Stimulated activated CD4-positive, alpha-beta T cell treated with anti-CD3 and anti-CD28 coated beads, Interleukin-12 subunit alpha, Interleukin-12 subunit beta, amount 100 ng/mL, for 4 hours (primary cell): ENCODE data around the gene FBXW7.
"Not testable (repeated sequence)": the region's sequence is repeated elsewhere in the genome, so short reads cannot be mapped to it uniquely, and the experiment has no call there.

Experiments used
- DNase-seq: peaks from one replicate; pipeline ENCODE4 v3.0.0-alpha.2; 2020

The FBXW7 gene

DNA sequence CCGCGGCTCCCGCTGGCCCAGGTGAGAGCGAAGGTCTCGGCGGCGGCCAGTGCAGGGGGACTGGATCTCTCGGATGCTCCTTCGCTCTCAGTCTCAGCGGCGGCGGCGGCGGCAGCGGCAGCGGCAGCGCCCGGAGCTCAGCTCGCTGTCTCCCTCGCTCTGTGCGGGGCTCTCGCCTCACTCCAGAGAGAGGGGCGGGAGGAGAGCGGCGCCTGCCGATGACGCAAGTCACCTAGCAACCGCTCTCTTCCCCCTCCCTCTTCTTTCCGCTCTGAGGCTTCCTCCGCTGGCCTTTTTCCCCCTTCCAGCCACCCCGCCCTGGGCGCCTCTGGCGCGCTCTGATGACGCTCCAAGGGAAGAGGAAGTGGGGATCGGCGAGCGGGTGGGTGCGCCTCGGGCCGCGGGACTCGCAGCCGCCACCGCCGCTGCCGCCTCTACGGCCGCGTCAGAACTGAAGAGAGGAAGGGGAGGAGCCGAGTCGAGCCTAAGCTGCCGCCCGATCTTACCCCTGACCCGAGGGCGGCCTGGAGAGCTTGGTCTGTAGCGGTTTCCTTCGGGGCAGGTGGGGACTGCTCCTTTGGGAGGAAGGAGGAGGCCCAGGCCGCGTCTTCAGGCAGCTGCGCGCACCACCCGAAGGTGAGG lies at the start of gene FBXW7:
Gene FBXW7 (minus strand): TSS at position 190 of the 642 bp plus-strand sequence. CDS start 124,289 bp downstream, outside the sequence.
- DNase-seq: peak; percentile 98

DNA sequence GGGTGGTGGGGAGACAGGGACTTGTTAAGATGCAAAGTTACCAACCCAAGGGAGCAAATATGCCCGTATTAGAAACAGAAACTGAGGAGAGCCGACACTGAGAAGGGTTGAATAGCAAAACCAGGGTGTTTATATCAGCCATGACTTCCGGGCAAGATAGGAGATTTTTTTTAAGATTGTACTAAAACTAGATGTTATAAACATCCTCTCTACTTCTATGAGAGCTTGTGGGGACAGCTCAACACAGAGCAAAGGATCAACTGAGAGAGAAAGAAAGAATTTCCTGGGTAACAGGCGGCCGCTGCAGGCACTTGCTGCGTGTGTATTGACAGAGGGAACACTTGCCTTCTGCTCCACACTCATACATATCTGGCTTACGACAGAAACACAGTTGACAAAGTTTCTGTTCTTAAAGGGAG lies 49.1 kb upstream of the FBXW7 start:
- no peak for DNase-seq

DNA sequence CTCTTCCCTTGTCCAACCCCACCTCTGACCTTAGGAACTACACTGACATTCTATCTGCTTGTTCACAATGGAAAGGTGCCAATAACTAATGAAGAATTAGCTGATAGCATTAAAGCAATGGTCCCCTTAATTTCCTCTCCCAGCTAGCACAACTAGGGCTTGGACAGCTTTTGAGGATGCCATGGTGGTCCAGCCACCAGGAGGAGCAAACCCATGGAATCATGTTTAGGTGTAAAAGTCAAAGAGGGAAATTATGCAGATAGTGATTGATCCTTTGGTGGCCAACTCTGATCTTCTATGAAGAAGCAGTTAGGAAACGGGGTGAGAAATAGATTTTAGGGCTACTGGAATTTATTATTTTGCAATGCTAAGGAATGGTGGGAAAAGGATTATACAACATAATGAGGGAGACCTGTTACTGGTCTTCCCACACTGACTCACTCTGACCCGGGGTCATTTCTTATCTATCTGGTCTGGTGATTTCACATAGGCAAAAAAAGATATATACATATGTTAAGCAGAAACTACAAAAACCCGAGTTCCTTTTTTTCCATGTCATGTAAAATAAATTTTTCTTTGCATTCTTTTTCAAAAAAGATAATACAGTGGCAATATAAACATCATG lies 45.8 kb upstream of the FBXW7 start:
- no peak for DNase-seq

- DNase-seq: no peak
Observed at GRCh38 chr4:152579916-152580315, 44.0 kb upstream of the FBXW7 start.

DNA sequence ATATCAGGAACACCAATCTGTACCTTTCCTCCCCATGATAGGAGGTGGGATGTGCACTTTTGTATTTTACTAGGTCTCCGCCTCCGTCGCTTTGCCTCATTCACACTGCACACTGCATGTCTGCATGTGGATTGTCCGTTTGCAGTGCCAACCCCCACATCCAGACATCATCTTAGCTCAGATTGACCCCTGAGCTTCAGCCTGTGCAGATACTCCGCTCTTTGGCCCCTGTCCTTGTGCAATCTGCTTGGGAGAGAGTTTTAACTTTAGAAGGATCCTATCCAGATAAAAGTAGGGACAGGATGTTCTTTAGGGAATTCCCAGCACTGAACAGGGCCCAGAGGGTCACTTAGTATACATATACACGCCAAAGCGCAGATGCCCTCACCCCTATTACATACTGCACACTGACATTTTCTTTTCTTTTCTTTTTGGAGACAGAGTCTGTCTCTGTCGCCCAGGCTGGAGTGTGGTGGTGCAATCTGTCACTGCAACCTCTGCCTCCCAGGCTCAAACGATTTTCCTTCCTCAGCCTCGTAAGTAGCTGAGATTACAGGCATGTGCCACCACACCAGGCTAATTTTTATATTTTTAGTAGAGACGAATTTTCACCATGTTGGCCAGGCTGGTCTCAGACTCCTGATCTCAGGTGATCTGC lies 43.3 kb upstream of the FBXW7 start:
- no peak for DNase-seq

DNA sequence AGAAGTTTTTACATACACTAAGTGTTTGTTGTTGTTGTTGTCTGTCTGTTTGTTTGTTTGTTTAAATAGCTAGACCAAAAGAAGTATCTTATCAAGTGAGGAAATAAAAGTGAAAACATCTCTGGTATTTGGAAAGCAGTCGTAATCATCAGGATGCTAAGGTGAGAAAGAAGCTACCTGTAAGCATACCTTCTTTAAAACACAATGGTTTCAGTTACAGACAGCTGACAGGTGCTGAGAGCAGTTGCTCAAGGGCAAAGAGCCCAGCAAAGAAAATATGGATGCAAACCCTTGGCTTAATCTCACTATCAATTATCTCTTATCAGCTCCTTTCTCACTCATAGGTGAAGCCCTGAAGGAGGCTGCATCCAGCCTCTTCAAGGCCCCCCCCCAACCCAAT lies 42.8 kb upstream of the FBXW7 start:
- no peak for DNase-seq

DNA sequence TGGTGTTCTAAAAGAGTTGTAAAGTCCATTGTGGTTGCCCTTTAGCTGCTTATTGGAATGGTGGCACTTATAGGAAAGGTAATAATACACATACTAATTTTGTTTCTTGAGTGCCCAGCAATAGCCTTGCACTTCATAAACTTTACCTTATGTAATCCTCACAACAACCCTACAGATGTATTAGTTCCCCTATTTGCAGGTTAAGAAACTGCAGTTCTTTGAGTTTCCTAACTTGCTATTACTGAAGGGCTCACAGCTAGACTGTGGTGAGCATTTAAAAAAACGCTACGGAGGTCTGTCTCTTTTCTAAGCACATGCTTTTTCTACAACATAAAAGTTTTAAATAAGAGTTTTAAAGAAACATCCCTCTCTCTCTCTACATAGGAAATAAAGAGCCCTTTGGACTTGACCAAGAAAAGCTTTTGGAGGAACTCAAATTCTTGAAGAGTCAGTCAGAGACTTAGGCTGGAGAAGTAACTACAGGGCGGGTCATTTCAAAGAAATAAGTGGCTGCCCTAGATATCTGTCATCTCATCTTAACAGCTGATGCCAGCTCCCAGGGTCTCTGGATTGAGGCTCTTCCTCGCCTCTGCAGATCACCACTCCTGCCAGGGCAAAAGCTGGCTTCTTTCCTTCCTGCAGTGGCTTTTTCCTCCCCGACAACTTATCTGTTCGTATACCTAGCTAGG lies 42.0 kb upstream of the FBXW7 start:
- no peak for DNase-seq

DNA sequence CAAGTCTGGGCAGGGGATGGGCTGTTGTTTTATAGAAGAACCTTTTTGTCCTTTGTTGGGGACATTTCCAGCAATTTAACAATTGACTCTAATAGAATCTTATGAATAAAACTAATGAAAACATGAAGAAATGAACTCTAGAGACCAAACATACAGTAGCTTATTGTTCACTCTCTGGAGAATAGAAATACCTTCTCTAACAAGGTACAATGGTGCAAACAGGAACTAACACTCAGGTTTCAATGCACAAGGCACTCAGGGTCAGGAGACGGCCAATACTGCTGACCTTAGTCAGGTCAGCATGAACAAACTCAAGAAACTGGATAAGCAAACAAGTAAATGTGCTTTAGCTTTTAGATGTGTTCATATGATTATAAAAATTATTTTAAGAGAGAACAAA lies 39.6 kb upstream of the FBXW7 start:
- no peak for DNase-seq

GRCh38 chr4:152573861-152574260 lies 38.0 kb upstream of the FBXW7 start:
- no peak for DNase-seq

DNA sequence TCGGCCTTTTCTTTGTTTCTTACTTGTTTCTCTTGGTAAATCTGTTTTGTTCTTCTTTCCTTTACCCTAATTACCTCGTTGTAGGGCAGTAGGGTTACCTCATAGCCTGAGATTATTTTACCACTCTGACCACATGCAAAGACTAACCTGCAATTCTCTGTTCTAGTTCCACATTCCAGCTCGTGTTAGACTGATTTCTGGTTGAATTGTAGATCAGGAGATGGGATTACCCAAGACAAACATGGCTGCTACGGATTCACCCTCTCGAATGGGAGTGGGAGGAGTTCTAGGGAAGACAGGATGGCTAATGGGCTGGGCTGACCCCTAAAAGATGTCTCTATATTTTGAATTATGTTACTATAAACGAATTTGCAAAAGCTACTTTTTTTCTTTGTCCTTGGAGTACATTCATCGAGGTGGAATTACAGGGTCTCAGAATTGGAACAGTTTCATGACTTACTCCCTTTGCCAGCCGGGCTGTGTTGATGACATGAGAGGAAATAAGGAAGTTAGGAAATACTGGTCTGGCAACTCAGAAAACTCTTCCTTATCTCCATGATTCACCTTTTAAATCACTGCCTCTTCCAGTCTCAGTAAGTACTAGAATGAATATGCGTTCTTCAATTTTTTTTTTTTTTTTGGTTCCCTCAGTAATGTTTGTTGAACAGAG lies 36.7 kb upstream of the FBXW7 start:
- no peak for DNase-seq

- no peak for DNase-seq
Observed at GRCh38 chr4:152571770-152572169, 35.9 kb upstream of the FBXW7 start.

DNA sequence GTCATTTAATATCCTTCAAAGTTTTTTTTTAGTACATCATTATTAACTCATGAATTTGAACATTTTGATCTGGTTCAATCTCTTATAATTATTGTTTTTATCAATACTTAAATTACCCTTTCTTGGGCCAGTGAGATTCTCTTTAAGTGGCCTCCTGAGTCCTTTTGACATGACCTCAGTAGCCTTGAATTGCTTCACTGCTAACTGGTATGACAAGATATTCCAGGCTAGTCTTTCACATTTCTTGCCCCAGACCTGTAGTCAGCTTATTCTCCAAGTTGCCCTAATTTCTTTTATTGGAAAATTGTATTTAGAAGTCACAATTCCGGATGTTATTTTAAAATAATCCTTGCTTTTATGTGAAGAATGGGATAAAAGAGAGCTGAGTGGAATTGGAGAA lies 35.4 kb upstream of the FBXW7 start:
- no peak for DNase-seq

GRCh38 chr4:152565333-152565732 lies 29.4 kb upstream of the FBXW7 start:
- DNase-seq: no peak

DNA sequence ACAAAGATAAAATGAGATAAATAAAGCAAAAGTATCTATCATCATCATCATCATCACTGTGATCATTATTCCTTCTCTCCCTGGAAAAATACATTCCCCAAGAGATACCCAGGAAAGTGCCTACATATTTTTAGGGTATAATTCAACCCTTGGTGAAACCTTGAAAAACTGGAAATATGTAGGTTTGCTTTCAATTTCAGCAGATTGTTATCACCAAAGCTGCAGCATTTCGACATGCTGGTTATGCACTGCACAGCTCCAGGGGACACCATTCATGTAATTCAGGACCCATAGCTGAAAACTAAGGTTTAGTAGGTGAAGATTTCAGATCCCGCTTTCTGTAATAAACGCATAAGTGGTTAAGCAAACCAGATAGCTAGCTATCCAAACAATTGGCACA lies 28.4 kb upstream of the FBXW7 start:
- no peak for DNase-seq

DNA sequence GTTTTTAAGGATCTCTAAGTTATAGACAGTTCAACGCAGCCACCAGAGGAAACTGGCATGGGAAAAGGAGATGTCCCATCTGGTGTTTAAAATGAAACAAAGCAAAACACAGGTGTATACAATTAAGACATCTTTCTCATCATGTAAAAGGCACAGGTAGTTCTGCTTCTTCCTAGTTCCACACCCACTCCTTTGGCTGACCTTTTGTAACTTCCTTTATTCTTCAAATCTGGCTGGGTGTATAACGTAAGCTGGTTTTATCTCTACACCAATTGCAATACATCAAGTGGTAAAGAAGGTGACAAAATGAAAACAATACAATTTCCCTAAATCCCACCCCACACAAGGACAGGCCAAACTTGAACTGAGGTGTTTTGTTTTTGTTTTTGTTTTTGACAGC lies 27.3 kb upstream of the FBXW7 start:
- DNase-seq: no peak

GRCh38 chr4:152559641-152560040 lies 23.7 kb upstream of the FBXW7 start:
- DNase-seq: no peak

GRCh38 chr4:152558396-152558795 lies 22.5 kb upstream of the FBXW7 start:
- no peak for DNase-seq

GRCh38 chr4:152556834-152557233 lies 20.9 kb upstream of the FBXW7 start:
- no peak for DNase-seq

DNA sequence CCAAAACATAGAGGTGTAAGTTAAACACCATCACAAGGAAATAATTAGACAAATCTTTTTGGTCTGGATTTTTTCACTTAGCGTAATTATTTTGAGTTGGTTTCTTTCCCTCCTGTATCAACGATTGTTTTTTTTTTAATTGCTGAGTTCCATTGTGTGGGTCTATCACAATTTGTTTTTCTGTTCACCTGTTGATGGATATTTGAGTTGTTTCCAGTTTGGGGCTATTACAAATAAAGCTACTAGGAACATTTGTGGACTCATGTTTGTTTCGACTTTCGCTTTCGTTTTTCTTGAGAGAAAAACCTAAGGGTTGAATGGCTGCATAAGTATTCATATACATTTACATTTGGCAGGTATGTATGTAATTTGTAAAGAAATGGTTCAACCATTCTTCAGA lies 20.4 kb upstream of the FBXW7 start:
- DNase-seq: no peak

DNA sequence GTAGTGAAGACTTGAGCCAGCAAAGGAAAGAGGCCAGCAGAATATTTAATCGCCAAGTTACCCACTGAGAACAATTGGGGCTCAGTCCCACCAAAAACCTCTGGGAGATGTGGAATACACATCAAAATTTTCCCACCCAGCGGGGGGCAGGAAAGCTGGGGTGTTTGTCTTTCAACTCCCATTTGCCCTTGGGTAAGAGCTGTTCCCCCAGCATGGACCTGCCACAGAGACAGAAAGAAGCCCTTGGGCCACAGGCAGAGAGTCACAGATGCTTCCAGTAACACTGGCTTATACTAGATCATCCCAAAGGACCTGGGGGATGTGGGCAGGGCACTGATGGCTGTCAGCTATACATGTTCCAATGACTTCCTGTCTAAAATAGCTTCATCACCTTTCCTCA lies 18.9 kb upstream of the FBXW7 start:
- no peak for DNase-seq

DNA sequence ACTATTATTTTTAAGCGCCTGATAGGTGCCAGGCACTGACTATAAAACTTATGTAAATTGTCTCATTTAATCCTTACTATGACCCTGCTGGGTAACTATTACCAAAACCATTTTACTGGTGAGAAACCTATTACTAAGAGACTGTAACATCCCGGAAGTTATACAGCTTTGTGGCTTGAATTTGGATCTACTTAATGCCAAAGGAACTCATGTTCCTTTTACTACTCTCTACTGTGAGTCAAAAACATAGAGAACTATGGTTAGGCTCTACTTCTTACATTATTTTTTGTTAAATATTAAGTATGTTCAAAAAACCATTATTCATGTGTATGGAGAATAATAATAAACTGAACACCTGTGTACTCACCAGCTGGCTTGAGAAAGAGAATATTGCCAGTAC lies 14.8 kb upstream of the FBXW7 start:
- DNase-seq: not testable (repeated sequence)

DNA sequence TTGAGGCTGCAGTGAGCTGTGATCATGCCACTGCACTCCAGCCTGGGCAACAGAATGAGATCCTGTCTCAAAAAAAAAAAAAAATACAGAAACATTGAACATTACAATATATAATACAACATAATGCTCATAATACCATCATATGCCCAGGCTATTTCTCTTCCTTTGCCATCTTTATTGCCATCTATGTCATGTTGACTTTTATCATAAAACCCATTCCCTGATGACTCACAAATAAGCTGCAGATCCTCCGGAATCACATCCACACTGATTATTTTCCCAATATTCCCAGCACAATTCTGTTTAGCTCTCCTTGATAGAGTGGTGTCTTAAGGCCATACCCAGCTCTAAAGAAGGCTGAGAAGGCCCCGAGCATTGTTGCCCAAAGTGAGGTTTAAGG lies 9.2 kb upstream of the FBXW7 start:
- DNase-seq: no peak

DNA sequence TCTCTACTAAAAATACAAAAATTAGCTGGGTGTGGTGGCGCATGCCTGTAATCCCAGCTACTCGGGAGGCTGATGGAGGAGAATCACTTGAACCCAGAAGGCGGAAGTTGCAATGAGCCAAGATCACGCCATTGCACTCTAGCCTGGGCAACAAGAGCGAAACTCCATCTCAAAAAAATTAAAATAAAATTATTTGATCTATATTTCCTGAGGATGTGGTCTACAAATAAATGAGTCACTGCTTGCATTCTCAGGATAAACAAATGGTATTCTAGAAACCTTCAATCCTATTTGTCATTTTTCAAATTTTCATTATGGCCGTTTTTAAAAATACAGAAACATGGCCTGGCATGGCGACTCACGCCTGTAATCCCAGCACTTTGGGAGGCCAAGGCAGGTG lies 8.6 kb upstream of the FBXW7 start:
- not testable (repeated sequence) for DNase-seq
